Endothelial cell of umbilical vein (primary cell): ENCODE results near the gene ITPR1.

Experiments
- CTCF ChIP-seq, 2 donors: IDR thresholded peaks; 1 replicate in 1 of 2; 2 replicates in 1 of 2; pipeline ENCODE4 v1.5.1; 2011; ENCODE audit warnings: low read length in 2 of 2, mild to moderate bottlenecking in 2 of 2, moderate library complexity in 2 of 2, control low read depth in 1 of 2, inconsistent platforms in 1 of 2, low read depth in 1 of 2; ENCODE audit not compliant: insufficient read depth in 1 of 2; ENCODE audit errors: extremely low read depth in 1 of 2
- EZH2 ChIP-seq: IDR thresholded peaks from 2 replicates; pipeline ENCODE4 v1.6.1; 2012; ENCODE audit warnings: borderline replicate concordance, low read depth, mild to moderate bottlenecking, moderate library complexity, low read length, inconsistent platforms; ENCODE audit not compliant: severe bottlenecking
- FOS ChIP-seq: IDR thresholded peaks from 2 replicates; pipeline ENCODE4 v1.6.1; 2011; ENCODE audit warnings: mild to moderate bottlenecking, low read length, moderate library complexity, borderline replicate concordance; ENCODE audit not compliant: insufficient read depth
- GATA2 ChIP-seq: IDR thresholded peaks from 2 replicates; pipeline ENCODE4 v1.7.0; 2011; ENCODE audit warnings: low read depth, mild to moderate bottlenecking, moderate library complexity, mixed read lengths, low read length; ENCODE audit not compliant: insufficient read length, insufficient read depth
- MYC ChIP-seq: IDR thresholded peaks from one replicate; pipeline ENCODE4 v1.6.1; 2011; ENCODE audit warnings: mild to moderate bottlenecking, low read depth, low read length
- POLR2A ChIP-seq: IDR thresholded peaks from 2 replicates; pipeline ENCODE4 v1.6.1; 2012; ENCODE audit warnings: low read depth, mild to moderate bottlenecking, control low read depth, low read length
- TF ChIP-seq, protein P1 (sequence below): IDR thresholded peaks from 2 replicates; pipeline ENCODE4 v1.6.1; 2011; ENCODE audit not compliant: insufficient read depth, insufficient read length

DNA sequence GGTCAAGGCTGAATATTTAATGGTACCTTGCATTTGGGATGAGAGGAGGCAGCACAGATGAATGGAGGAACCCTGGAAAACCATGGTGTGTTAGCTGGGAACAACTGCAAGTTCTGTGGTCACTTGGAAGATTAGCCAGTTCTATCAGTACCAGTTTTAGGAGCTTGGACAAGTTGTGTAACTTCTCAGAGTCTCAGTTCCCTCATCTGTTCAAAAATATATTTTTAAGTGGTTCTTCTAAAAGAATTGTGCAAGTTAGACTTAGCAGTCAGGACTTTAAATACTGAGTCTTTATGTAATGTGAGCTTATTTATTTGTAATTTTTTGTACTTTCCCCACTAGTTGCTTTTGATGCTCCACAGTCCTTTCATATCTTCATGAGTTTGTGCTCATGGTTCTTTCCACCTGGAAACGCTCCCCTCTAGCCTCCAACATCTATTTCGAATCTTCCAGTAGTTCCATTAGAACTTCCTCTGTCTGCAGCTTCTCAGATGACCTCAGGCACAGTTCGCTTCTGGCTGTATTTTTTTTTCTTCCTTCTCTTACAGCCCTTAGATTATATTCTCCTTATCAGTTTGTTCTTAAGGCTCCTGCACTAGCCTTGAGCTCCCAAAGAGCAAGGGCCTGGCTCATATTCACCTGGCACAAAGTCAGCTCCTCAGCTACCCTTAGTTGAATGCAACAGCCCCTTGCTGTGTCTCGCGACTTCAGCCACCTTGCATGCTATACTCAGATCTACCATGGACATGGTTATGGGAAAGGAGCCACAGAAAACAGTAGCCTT, 27.1 kb downstream of the ITPR1 start:
- TF ChIP-seq CTCF (IDR thresholded peaks at IDR 0.05; ENCODE audit: extremely low read depth in 1 of 2, insufficient read depth in 1 of 2, low read depth in 1 of 2, low read length in 2 of 2) (no peak), POLR2A (no peak), EZH2 (no peak), MYC (no peak), GATA2 (no peak), FOS (no peak)
- TF ChIP-seq, protein P1, sequence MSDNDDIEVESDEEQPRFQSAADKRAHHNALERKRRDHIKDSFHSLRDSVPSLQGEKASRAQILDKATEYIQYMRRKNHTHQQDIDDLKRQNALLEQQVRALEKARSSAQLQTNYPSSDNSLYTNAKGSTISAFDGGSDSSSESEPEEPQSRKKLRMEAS: no peak
